SU-DHL-6 (cell line): ENCODE results near the gene DTYMK.

Experiments
- EZH2phosphoT487 ChIP-seq: fragments of 200-600 bp; sonication (generic), shearing (Covaris generic); conservative IDR thresholded peaks from 2 replicates; pipeline ENCODE4 v1.6.1; 2018; ENCODE audit warnings: mild to moderate bottlenecking, antibody characterized with exemption, low read length, moderate library complexity, mixed read lengths
- TF ChIP-seq, protein P1 (sequence below): fragments of 200-600 bp; sonication (generic); IDR thresholded peaks from one replicate; pipeline ENCODE4 v1.5.1; 2017; ENCODE audit warnings: antibody characterized with exemption, mild to moderate bottlenecking, low read length, moderate library complexity; ENCODE audit not compliant: insufficient read depth, poor library complexity, severe bottlenecking

DNA sequence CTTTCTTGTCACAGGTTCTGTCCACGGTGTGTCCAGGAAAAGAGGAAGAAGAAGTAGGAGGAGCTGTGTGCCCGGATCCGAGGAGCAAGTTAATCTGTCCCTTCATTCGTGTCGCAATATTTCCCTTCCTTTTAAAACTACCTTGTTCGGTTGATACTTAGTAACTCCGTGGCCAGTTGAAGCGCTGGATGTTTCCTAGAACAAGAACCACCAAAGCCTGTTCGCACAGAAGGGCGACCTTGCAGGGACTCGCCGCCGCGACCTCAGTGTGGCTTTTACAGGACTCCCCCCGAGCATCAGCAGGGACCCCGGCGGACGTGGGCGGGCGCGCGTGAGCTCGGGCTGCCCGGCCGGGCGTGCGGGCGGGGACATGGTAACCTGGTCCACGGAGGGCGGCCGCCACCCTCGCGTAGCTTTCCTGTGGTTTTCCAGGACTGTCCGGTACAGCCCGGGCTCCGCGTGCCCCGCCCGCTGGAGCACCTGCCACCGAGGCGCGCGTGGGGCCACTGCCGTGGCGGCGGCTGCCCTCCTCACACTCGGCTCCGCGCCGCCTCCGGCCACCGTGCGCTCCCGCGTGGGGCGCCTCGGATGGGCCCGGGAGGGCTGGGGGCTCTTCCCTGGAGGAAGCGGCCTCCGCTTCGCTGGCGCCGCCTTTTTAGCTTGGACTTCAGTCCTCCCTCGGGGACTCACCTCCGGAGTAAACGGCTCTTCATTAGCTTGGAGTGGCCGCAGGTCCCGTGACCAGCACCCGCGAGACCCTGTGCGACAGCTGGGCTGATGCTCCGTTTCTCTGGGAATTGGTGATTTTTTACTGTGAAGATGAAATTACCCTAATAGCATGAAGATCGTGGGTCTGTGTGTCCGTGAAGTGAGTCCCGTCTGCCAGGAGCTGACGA, 38.6 kb upstream of the DTYMK start:
- TF ChIP-seq, protein P1, sequence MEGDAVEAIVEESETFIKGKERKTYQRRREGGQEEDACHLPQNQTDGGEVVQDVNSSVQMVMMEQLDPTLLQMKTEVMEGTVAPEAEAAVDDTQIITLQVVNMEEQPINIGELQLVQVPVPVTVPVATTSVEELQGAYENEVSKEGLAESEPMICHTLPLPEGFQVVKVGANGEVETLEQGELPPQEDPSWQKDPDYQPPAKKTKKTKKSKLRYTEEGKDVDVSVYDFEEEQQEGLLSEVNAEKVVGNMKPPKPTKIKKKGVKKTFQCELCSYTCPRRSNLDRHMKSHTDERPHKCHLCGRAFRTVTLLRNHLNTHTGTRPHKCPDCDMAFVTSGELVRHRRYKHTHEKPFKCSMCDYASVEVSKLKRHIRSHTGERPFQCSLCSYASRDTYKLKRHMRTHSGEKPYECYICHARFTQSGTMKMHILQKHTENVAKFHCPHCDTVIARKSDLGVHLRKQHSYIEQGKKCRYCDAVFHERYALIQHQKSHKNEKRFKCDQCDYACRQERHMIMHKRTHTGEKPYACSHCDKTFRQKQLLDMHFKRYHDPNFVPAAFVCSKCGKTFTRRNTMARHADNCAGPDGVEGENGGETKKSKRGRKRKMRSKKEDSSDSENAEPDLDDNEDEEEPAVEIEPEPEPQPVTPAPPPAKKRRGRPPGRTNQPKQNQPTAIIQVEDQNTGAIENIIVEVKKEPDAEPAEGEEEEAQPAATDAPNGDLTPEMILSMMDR = no peak
- TF ChIP-seq EZH2phosphoT487 = no peak
